Activated CD8-positive, alpha-beta memory T cell treated with anti-CD3 and anti-CD28 coated beads, Interleukin-2, amount 50 U/mL, for 24 hours (primary cell): ENCODE results near the gene GTF3C4.

Experiments used
- DNase-seq: peaks from one replicate; pipeline ENCODE4 v3.0.0-alpha.2; 2020; ENCODE audit errors: extremely low read depth

Gene GTF3C4, protein sequence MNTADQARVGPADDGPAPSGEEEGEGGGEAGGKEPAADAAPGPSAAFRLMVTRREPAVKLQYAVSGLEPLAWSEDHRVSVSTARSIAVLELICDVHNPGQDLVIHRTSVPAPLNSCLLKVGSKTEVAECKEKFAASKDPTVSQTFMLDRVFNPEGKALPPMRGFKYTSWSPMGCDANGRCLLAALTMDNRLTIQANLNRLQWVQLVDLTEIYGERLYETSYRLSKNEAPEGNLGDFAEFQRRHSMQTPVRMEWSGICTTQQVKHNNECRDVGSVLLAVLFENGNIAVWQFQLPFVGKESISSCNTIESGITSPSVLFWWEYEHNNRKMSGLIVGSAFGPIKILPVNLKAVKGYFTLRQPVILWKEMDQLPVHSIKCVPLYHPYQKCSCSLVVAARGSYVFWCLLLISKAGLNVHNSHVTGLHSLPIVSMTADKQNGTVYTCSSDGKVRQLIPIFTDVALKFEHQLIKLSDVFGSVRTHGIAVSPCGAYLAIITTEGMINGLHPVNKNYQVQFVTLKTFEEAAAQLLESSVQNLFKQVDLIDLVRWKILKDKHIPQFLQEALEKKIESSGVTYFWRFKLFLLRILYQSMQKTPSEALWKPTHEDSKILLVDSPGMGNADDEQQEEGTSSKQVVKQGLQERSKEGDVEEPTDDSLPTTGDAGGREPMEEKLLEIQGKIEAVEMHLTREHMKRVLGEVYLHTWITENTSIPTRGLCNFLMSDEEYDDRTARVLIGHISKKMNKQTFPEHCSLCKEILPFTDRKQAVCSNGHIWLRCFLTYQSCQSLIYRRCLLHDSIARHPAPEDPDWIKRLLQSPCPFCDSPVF

DNA sequence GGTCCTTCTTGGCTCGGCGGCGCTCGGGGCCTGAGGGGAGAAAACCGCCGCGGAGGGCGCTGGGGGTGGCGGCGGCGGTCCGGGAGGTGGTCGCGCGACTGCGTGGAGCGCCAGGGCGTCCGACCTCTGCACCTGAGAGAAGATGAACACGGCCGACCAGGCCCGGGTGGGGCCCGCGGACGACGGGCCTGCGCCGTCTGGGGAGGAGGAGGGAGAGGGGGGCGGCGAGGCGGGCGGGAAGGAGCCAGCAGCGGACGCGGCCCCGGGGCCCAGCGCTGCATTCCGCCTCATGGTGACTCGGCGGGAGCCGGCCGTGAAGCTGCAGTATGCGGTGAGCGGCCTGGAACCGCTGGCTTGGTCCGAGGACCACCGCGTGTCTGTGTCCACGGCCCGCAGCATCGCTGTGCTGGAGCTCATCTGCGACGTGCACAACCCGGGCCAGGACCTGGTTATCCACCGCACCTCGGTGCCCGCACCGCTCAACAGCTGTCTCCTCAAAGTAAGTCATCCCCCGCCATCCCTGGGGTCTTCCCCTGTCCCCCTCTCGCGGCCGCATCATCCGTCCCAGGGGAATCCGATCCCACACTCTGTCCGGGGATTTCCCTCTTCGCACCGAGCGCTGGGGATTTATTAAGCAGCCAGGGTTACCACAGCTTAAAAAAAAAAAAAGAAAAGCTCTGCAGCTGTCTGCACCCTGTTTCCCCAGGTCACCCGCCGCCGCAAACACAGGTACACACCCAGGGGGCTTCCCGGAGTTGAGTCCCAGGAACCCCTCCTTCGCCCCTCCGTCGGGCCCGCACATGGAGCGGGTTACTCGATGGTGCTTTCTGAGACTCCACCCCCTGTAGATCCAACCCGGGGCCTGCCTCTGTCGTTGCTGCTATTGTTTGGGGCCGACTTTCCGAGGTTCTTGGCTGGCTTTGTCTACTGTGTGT lies at the start of gene GTF3C4:
GTF3C4 (plus strand) TSS at position 8 of the 935 bp plus-strand sequence; CDS start at position 143, 135 bp downstream.
- peak; percentile 7 for DNase-seq

DNA sequence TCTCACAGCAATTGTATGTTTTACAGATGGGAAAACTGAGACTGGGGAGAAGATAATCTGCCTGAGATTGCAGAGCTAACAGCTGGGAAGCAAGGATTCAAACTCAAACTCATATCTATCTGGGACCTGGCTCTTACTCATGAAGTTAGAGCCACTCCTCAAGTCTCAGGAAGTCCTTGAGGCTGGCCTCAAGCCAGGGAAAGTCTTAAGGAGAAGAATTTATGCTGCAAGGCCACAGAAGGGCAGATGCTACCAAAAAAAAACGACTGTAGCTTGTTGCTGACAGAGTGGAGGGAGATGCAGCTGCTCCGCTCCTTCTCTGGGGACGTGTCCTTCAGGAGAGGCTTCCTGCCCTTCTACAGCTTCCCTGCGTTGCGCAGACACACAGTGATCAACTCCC lies 48.1 kb upstream of the GTF3C4 start:
- no peak for DNase-seq

DNA sequence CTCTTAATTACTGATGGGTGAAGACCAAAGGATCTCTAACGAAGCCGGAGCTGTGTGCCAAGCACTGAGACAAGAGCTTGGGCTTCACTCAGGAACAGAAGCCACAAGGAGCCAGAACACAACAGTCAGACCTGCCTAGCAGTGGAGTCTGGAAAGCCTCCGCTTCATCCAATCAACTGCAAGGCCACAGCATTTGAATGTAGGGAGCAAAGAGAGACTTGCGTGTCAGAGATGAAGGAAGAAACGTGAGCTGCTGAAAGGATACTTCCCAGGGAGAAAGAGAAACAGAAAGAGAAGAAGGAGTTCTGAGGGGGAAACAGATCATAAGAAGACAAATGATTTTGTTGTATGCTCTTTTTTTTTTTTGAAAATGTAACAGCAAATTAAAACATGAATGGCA lies 44.0 kb upstream of the GTF3C4 start:
- no peak for DNase-seq

DNA sequence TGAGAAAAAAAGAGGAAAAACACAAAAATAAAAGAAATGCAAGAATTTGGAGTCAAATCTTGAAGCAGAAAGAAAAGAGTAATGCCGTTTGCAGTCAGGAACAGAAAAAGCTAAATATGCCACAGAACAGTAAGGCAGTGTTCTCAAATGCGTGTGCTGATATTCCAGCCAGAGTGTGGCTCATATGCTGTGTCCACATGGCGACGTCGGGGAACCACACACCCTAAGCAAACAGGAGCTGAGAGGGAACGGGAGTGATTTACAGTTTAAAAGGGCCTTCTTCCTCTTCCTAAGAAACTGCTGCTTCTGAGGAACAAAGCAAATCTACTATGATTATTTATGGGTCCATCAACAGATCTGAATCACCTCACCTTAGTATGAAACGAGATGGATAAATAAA lies 43.2 kb upstream of the GTF3C4 start:
- DNase-seq: no peak

DNA sequence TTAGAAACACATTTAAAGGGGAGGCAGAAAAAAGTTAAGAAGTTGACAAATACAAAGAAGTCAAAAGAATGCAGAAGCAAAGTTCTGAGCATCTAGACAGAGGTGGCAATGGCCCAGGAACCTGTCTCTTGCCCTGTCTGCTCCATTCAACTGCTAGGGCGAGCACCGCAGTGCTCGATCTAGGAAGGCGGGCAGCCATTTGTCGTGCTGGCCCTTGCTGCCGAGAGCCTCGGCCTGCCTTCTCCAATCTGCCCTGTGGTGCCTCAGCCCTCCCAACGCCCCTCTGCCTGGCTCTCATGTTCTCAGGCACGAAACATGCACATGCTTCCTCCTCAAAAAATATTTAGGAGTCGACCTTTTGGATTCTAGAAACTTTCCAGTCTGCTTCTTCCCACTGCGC lies 42.7 kb upstream of the GTF3C4 start:
- DNase-seq: no peak

DNA sequence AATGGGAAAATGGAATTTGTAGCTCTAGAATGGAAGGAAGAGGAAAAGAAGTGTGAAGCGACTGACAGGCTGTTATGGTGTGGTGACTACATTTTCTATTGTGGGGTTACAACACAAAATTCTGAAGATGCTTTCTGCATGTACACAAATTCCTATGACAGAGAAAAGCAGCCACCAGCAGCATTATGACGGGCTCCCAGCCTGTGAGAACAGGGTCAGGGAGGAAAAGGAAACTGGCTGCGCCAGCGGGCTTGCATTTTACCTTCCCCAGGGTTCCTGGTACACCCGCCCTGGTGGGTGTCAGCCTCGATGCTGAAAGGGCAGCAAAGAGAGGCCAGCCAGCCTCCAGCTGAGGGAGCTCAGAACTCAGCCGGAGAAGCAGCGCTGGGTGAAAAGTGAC lies 41.5 kb upstream of the GTF3C4 start:
- no peak for DNase-seq

DNA sequence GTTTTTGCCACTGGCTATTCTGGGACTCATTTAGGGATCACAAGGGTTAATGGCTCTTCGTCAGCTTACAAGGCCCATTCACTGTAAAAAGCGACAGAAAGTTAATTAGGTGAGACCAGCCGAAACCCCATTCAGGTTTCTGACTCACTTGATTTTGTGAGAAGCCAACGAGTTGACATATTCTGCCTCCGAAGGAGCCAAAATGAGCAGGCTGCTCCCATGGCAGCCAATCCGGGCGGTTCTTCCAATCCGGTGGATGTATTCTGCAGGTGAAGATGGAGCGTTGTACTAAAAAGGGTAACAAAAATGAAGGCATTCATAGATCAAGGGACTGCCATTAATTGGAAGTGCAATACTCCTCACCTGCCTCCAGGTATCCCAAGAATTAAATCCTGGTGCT lies 40.1 kb upstream of the GTF3C4 start:
- no peak for DNase-seq

DNA sequence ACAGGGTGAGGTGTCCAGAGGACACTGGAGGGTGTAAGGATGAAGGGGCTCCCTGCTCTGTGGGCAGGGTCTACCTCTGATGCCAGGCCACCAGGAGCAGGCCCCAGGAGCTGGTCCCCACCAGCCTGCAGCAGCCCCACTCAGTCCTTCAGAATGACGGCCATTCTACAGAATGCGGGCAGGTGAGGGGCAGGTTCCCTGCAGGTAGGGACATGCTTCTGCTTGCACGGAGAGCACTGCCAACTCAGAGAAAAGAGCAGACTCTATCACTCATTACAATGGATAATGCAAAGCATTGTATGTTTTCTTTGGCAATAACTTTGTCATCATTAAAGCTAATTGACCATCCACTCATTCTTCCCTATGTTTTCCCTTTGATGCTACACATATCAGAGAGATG lies 39.5 kb upstream of the GTF3C4 start:
- DNase-seq: no peak

DNA sequence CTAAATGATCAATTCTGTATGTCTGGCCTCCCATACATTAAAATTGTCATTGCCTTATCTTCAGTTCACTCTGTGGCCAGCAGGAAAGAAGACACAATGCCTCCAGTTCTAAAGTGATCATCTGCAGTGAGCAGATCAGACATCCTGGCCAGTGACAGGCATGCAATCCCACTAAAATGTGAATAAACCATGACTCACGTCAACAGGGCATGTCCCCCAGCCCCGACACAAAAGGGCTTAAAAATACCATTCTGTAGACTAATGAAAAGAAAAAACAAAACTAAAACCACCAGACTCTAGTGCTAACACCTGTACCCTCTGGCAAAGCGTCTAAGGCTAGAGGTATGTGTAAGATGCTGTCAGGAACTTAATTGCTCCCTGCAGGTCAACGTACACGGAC lies 39.0 kb upstream of the GTF3C4 start:
- DNase-seq: no peak

DNA sequence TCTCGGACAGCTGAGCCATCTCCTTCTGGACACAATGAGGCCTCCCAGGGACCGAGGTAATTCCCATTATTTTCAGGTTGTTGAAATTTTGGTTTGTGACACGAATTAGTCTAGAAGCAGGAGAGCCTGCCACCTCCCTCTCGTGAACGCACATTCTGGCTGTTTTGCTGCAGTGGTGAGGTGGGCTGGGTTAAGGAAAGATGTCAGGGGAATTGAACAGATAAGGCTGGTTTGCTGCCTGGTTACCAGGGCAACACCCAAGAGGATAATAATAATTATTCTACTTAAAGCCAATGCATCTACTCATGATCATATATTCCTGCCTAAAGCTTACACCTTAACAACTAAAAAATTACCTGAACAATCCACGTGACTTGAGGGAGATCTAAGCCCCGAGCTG lies 38.6 kb upstream of the GTF3C4 start:
- no peak for DNase-seq

DNA sequence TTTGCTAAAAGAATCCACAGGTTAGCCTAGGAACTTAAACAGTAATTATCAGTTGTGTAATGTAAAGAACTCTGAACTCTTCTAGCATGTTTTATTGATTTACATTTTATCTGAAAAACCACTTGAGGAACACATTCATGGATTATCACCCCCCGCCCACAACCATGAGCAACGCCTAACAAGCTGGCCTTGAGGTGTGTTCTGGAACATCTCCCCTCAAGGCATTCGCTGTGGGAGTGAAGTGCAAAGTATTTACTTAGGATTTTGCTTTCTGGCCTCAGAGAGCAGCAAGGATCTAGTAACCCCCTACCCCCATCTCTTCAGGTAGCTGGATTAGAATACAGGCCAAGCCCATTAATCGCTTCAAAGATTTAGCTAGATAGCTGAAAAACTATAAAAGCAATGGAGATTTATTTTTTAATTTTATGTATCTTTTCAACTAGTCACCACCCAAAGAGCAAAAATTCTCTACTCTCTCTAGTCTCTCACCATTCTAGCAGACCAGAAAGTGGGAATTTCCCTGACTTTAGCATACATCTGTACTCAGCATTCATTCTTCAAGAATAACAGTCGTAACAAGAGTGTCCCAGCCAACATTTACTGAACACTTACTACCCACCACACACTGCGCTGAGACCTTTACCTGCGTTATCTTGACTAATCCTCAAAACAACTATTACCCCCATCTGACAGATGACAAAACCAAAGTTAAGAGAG lies 37.7 kb upstream of the GTF3C4 start:
- no peak for DNase-seq

DNA sequence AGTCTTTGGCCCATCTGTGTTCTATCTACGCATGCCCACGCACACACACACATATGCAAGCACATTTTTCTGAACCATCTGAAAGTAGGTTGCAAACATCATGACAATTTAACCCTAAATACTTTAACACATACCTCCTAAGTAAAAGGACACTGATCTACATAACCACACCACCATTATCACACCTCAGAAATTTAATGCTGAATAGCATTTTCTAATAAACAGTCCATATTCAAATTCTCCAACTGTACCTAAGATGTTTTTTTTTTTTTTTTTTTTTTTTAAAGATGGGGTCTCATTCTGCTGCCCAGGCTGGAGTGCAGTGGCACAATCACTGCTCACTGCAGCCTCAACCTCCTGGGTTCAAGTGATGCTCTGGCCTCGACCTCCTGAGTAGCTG lies 35.9 kb upstream of the GTF3C4 start:
- DNase-seq: no peak

DNA sequence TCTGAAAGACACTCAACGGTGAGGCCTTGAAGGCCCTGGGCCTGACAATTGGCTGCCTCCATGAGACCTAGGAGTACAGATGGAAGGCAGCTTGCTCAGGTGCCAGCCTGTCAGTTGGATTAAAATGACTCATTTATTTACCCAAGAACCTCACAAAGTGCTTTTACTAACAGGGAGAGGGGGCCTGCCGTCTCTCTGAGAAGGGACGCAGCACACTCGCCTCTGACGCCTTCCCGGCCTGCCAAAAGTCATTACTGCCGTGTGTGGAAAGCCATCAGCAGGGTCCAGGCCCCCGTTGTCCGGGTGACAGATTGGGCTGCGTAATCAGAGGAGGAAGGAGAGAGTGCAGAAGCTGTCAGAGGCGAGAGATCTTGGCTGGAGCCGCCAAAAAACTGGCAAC lies 32.9 kb upstream of the GTF3C4 start:
- DNase-seq: no peak

DNA sequence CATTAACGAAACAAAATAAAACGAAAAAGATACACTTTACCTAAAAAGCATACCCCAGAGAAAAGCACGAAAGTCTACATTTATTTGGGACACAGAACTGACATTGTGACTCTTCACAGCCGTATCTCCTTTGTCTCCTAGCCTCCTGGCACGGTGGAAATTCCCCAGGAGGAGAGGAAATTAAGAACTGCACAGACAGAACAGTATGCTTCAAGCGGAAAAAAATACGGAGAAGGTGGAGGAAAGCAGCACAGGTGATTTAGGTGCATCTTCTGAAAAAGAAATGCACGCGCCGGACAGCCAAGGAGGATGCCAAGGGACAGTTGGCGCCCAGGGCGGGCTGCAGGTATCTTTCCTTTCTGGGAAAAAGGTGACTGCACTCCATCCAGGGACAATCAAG lies 32.5 kb upstream of the GTF3C4 start:
- DNase-seq: no peak

DNA sequence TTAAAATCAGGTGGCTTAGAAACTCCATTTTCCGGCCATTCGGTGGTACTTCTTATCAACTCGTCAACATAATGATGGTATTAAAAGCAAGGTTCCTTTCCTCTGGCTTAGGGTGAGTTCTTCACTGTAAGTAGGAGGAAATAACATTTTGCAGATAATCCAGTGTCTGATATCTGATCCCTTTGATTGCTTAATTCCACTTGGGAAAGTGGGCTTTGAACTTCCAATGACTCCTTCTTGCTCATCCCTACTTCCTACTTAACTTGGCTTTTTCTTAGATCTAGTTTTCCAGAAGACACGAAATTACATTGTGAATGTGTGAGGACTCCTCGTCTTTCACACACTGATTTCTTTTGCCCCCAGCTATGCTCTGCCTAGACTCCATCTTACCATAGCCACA lies 32.0 kb upstream of the GTF3C4 start:
- no peak for DNase-seq

DNA sequence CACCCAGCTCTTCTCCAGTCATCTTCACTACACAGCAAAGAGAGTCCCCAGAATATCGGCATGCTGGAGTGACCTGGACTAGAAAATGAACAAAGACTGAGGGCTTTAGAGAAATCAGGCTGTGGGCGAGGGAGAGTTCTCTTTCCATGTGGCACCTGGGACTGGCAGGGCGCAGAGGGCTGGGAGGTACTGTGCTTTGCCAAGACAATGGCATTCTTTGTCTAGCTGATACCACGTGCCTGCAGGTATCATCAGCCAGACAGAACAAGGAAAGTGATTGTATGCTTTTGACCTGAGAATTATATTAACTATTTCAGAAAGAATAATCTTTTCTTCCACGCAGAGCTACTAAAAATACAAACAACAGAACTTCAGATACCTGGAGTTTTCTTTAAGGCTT lies 30.9 kb upstream of the GTF3C4 start:
- no peak for DNase-seq

DNA sequence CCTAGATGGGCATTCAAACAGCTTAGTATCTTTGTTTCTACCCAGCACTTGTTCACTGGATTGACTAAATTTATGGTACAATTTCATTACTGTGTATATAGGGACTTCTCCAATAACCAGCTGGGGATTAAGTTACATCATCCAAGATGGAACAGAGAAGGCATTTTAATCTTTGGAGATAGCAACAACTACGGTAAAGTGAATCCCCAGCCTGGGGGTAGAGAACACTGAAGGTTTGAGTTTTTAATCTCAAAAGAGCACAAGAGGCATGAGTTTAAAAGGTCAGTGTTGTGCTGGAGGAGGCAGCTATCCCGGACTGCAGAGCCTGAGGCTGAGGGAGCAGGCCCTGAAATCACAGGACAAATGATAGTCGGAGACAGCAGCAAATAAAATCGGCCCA lies 29.0 kb upstream of the GTF3C4 start:
- DNase-seq: no peak

DNA sequence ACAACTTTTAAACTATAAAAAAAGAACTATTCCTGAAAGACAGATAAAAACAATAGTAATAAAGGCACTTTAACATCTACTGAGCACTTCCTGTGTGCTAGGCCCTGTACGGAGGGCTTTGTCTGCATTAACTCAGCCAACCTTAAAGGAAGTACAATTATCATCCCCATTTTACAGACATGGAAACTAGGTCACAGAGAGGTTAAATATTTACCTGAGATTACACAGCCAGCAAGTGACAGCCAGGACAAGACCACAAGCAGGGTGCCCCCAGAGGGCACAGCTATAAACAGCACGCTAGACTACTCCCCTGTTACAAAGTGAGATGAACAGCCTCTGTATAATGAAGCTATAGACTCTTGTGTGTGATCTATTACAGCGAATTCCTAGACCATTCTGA lies 26.0 kb upstream of the GTF3C4 start:
- DNase-seq: no peak

DNA sequence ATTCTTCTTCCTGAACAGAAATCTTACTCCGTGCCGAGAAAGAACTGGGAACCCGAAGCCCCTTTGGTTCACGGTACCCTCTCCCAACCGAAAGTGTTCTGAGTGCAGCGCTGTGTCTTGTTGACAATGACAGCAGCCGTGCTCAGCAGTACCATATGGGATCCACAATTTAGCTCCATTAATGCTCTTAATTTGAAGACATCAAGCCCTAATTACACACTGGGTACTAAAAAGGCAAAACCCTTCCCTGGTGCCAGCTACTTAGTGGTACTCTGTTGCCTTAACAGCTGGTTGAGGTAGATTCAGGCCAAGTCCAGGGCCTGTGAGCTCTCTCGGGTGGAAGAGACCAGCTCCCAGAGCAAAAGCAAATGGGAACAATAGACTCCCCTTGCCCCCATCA lies 25.0 kb upstream of the GTF3C4 start:
- no peak for DNase-seq

DNA sequence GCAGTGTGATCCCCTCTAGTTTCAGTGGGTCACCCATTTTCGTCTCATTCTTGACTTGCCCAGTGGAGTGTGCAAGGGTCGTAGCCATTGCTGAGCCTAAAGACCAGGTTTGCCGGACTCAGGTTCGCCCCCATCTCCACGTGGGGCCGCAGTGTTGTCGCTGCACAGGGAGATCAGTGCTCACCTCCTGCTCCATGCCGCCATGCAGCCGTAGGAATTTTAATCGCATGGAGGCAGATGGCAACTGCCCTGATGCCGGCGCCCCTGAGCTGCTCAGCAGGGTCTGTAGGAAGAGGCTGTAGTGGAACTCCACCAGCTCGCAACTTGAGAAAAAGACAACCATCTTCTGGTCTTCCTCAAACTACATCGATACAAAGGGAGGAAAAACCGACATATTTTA lies 24.6 kb upstream of the GTF3C4 start:
- DNase-seq: no peak

DNA sequence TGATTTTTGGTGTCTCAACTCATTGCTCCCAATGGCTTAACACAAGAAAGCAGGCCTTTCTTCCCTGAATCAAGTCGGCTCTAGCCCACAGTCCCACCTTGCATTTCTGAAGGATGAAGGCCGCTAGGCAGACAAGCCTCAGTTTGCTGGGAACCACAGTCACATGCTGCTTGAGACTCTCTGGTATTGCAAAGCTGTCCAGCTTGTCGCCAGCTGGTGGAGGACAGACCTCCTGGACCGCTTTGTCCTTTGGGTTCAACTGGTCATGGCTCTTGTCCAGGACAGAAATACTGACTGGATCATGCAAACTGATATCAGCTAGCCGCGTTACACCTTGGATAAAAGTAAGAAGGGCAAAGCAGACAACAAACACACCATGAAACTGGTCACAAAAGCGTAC lies 23.5 kb upstream of the GTF3C4 start:
- no peak for DNase-seq

DNA sequence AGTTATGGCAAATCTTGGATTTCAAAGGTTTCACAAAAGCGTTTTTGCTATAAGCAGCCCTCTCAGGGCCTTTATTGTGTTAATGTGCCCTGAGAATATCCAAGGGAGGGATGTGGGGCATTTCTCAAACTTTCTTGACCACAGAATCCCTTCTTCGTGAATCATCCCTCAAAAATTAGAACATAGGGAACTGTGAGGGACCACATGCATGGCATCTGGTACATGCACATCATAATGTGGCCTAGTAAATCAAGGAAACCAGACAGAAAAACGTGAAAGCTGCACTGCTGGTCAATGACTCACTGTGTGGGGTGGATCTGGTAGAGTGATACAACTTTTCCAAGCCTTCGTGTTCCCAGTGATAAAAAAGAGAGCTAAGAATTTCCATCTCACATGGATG lies 22.9 kb upstream of the GTF3C4 start:
- DNase-seq: no peak
